ENCODE results near the gene RSRC1. TPM values are rescaled to one million over a fixed set of nuclear protein-coding genes. Genes with fewer than 3 reads are reported as not detected.

Gene RSRC1
- total and polyA plus RNA-seq, 2 donors (not counting 1 experiment from before 2014, with no cell fraction given), result 12.6 to 43.1 TPM

- Histone ChIP-seq H3K27ac (ENCODE audit: insufficient read depth, low read length) (no peak overlapping the region), H4K20me1 (ENCODE audit: control insufficient read depth, extremely low read depth, insufficient read depth, low read length) (no peaks in the 10 kb centered on the region), H3K9ac (ENCODE audit: insufficient read depth, low read length) (no peak overlapping the region), H3K4me2 (ENCODE audit: extremely low read depth, insufficient read depth, low read length) (no peak overlapping the region), H3K4me3 (replicated peaks in 1 of 4; ENCODE audit: control extremely low read depth in 1 of 4, insufficient read depth in 1 of 4, low read depth in 3 of 4, low read length in 4 of 4) (no peak overlapping the region), H3K9me3 (ENCODE audit: control insufficient read depth, insufficient read depth, low read depth, low read length) (no peaks in the 10 kb centered on the region), H3K4me1 (ENCODE audit: control insufficient read depth, extremely low read depth, insufficient read depth, low read length) (no peaks in the 10 kb centered on the region), H3K79me2 (ENCODE audit: control insufficient read depth, insufficient read depth, low read length) (no peaks in the 10 kb centered on the region), H3K36me3 (ENCODE audit: control insufficient read depth, insufficient read depth, low read length) (no peaks in the 10 kb centered on the region), H2AFZ (ENCODE audit: low read length) (no peak overlapping the region), H3K27me3 (ENCODE audit: control insufficient read depth, insufficient read depth, low read length) (no peaks in the 10 kb centered on the region)
- DNase-seq (ENCODE audit: low read depth in 2 of 2), result no peak
- TF ChIP-seq, protein P1, sequence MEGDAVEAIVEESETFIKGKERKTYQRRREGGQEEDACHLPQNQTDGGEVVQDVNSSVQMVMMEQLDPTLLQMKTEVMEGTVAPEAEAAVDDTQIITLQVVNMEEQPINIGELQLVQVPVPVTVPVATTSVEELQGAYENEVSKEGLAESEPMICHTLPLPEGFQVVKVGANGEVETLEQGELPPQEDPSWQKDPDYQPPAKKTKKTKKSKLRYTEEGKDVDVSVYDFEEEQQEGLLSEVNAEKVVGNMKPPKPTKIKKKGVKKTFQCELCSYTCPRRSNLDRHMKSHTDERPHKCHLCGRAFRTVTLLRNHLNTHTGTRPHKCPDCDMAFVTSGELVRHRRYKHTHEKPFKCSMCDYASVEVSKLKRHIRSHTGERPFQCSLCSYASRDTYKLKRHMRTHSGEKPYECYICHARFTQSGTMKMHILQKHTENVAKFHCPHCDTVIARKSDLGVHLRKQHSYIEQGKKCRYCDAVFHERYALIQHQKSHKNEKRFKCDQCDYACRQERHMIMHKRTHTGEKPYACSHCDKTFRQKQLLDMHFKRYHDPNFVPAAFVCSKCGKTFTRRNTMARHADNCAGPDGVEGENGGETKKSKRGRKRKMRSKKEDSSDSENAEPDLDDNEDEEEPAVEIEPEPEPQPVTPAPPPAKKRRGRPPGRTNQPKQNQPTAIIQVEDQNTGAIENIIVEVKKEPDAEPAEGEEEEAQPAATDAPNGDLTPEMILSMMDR (conservative IDR thresholded peaks at IDR 0.05 in 1 of 2, IDR thresholded peaks at IDR 0.05 in 1 of 2; ENCODE audit: low read depth in 1 of 2, low read length in 2 of 2), result no peak
- no peak for TF ChIP-seq EZH2 (IDR thresholded peaks at IDR 0.05; ENCODE audit: low read length, missing control alignments)
Measured at GRCh38 chr3:158297940-158298339, 188.1 kb downstream of the RSRC1 start.

GRCh38 chr3:158308236-158308928, 198.5 kb downstream of the RSRC1 start:
- Histone ChIP-seq H3K27ac (ENCODE audit: insufficient read depth, low read length) (no peak overlapping the region), H3K36me3 (ENCODE audit: control insufficient read depth, insufficient read depth, low read length) (no peaks in the 10 kb centered on the region), H3K9me3 (ENCODE audit: control insufficient read depth, insufficient read depth, low read depth, low read length) (no peaks in the 10 kb centered on the region), H2AFZ (ENCODE audit: low read length) (no peak overlapping the region), H3K4me1 (ENCODE audit: control insufficient read depth, extremely low read depth, insufficient read depth, low read length) (no peaks in the 10 kb centered on the region), H3K79me2 (ENCODE audit: control insufficient read depth, insufficient read depth, low read length) (no peaks in the 10 kb centered on the region), H4K20me1 (ENCODE audit: control insufficient read depth, extremely low read depth, insufficient read depth, low read length) (no peaks in the 10 kb centered on the region), H3K9ac (ENCODE audit: insufficient read depth, low read length) (no peak overlapping the region), H3K4me3 (replicated peaks in 1 of 4; ENCODE audit: control extremely low read depth in 1 of 4, insufficient read depth in 1 of 4, low read depth in 3 of 4, low read length in 4 of 4) (no peak overlapping the region), H3K27me3 (ENCODE audit: control insufficient read depth, insufficient read depth, low read length) (no peaks in the 10 kb centered on the region), H3K4me2 (ENCODE audit: extremely low read depth, insufficient read depth, low read length) (no peak overlapping the region)
- TF ChIP-seq EZH2 (IDR thresholded peaks at IDR 0.05; ENCODE audit: low read length, missing control alignments), result no peak
- TF ChIP-seq, protein P1 (conservative IDR thresholded peaks at IDR 0.05 in 1 of 2, IDR thresholded peaks at IDR 0.05 in 1 of 2; ENCODE audit: low read depth in 1 of 2, low read length in 2 of 2), result no peak
- DNase-seq (ENCODE audit: low read depth in 2 of 2), result no peak

GRCh38 chr3:158312560-158313141, 202.8 kb downstream of the RSRC1 start:
- Histone ChIP-seq H3K27ac (ENCODE audit: insufficient read depth, low read length) (no peak overlapping the region), H3K4me1 (ENCODE audit: control insufficient read depth, extremely low read depth, insufficient read depth, low read length) (no peaks in the 10 kb centered on the region), H3K79me2 (ENCODE audit: control insufficient read depth, insufficient read depth, low read length) (no peaks in the 10 kb centered on the region), H2AFZ (ENCODE audit: low read length) (no peak overlapping the region), H3K36me3 (ENCODE audit: control insufficient read depth, insufficient read depth, low read length) (no peaks in the 10 kb centered on the region), H4K20me1 (ENCODE audit: control insufficient read depth, extremely low read depth, insufficient read depth, low read length) (no peaks in the 10 kb centered on the region), H3K9ac (ENCODE audit: insufficient read depth, low read length) (no peak overlapping the region), H3K4me2 (ENCODE audit: extremely low read depth, insufficient read depth, low read length) (no peak overlapping the region), H3K27me3 (ENCODE audit: control insufficient read depth, insufficient read depth, low read length) (no peaks in the 10 kb centered on the region), H3K9me3 (ENCODE audit: control insufficient read depth, insufficient read depth, low read depth, low read length) (no peaks in the 10 kb centered on the region), H3K4me3 (replicated peaks in 1 of 4; ENCODE audit: control extremely low read depth in 1 of 4, insufficient read depth in 1 of 4, low read depth in 3 of 4, low read length in 4 of 4) (no peak overlapping the region)
- peak in 1 of 2 donors; percentile 7 for DNase-seq (ENCODE audit: low read depth in 2 of 2)
- TF ChIP-seq, protein P1 (conservative IDR thresholded peaks at IDR 0.05 in 1 of 2, IDR thresholded peaks at IDR 0.05 in 1 of 2; ENCODE audit: low read depth in 1 of 2, low read length in 2 of 2), result no peak
- TF ChIP-seq EZH2 (IDR thresholded peaks at IDR 0.05; ENCODE audit: low read length, missing control alignments), result no peak
